NK-92 treated with Interleukin-12 subunit alpha and Interleukin-12 subunit beta, amount 100 ng/mL, for 24 hours (cell line): ENCODE data around the gene PLEKHA7.
"Not testable (repeated sequence)": the region's sequence is repeated elsewhere in the genome, so short reads cannot be mapped to it uniquely, and the experiment has no call there.

ENCODE experiments used
- DNase-seq: peaks from one replicate; lab custom pipeline; 2025; lab: John Stamatoyannopoulos, UW

Gene PLEKHA7

DNA sequence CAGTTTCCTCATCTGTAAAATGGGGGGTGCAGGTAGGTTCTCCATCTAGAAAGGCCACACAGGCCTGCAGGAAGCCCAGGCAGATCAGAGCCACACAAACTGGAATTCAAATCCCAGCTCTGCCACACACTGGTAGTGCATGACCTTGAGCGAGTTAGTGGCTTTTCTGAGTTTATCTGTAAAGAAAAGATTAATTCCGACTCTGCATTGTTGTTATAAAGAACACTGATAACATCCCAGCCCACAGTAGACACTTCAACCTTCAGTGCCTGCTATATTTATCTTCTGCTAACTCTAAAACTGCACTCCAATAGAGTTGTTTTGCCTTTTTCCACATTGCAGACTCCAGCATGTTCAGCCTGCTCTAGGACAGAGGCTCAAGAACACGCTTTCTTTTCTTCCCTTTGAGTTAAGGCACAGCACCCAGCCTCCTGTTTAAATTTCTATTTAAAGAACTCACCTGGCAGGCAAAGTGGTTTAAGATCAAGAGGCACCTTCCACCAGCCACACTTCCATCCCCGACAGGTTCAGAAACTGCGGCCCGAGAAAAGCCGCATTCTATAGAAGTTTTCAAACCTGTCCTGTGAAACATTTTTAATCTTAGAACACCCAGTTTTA, 133.9 kb downstream of the PLEKHA7 start:
- no peak for DNase-seq

GRCh38 chr11:16879690-16880089, 134.5 kb downstream of the PLEKHA7 start:
- DNase-seq = no peak

- no peak for DNase-seq
Measured at GRCh38 chr11:16876837-16877236, 137.4 kb downstream of the PLEKHA7 start.

GRCh38 chr11:16876053-16876752, 138.0 kb downstream of the PLEKHA7 start:
- no peak for DNase-seq

DNA sequence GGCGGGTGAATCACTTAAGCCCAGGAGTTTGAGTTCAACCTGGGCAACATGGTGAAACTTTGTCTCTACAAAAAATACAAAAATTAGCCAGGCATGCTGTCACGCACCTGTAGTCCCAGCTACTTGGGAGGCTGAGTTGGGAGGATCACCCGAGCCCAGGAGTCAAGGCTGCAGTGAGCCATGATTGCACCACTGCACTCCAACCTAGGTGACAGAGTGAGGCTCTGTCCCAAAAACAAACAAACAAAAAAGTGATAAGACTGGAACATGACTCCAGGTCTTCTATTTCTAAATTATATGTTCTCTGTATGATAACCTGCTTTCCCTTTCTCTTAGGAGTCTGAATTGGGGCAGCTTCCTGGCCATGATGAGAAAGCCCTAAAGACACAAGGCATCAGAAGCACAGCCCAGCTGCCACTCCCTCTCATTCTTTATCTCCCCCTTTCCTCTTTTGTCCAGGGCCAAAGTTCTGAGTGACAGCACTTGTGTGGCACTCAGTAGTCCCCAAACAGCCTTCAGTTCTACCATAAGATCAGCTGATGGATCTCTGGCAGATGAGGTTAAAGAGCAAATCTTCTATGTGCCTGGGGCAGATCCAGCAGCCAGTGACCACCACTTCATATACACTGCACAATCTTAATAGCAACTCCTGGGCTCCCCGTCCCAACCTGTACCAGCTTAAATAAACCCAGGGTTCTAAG, 139.8 kb downstream of the PLEKHA7 start:
- no peak for DNase-seq

DNA sequence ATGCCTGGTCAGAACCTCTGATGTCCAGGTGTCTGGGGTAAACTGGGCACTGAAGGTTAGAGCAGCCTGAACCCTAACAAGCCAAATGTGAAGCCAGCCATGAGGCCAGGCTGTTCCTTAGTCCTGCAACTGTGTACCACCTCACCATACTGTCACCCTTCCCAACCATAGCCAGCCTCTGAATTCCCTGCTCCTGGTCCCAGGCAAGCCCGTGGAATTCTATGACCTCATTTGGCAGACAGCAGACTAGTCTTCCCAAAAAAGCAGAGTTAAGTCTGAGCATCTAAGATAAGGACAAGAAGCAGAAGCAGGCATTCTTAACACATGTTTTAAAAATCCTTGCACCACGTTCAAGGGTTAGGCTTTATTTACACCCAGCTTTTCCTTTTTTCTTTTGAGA, 140.9 kb downstream of the PLEKHA7 start:
- no peak for DNase-seq

DNA sequence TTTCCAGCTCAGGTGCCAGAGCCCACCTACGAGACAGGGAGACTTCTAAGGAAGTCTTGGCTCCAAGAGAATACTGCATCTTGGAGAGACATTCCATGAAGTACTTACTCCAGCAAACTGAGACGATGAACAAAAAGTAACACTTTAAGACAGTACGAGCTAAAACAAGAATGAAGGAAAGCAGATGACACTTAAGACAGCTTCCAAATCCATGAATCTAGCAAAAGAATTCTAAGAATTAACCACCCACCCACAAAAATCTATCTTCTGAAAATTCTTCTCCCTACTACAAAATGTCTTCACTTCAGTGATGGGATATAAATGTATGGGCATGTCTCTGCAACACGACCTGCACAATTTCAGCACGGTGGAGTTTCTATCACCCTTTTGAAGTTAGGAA, 142.8 kb downstream of the PLEKHA7 start:
- no peak for DNase-seq

DNA sequence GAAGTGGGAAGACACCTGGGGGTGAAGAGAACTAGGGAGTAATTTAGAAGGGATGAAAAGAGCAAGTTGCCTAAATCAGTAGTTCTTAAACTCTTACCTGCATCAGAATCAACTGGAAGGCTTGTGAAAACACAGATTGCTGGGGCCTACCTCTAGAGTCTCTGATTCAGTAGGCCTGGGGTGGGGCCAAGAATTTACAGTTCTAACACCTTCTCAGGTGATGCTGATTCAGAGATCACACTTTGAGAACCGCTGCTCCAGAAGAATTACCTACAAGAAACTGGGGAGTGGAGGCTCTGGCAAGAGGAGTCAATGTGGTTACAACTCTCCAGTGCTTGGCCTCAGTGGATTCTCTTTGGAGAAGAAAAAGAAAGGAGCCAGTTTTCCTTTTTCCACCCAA, 147.1 kb downstream of the PLEKHA7 start:
- no peak for DNase-seq

DNA sequence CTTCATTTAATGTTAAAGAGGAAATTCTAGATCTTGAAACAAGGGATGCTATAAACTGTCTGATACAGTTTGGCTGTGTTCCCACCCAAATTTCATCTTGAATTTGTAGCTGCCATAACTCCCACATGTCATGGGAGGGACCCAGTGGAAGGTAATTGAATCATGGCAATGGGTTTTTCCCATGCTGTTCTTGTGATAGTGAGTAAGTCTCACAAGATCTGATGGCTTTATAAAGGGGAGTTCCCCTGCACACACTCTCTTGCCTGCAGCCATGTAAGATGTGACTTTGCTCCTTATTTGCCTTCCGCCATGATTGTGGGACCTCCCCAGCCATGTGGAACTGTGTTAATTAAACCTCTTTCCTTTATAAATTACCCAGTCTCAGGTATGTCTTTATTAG, 149.8 kb downstream of the PLEKHA7 start:
- not testable (repeated sequence) for DNase-seq

- no peak for DNase-seq
Measured at GRCh38 chr11:16863389-16863788, 150.8 kb downstream of the PLEKHA7 start.

DNA sequence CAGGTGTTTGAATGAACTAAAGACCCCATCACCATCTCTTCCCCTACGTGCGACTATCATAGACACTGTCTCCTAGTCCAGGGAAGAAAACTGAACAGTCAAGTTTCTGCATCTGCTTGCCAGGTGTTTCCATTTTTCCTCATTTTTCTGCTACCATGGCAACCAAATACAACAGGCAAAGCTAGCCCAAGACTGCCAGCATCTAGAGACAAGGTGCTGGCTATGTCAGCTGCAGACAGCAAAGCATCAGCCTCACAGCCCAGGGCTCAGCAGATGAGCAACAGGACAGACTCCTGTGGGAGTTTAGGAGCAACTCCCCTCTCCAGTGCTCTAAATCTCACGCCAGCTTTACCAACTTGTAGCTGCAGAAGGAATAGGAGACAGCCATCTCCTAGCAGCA, 151.5 kb downstream of the PLEKHA7 start:
- no peak for DNase-seq

DNA sequence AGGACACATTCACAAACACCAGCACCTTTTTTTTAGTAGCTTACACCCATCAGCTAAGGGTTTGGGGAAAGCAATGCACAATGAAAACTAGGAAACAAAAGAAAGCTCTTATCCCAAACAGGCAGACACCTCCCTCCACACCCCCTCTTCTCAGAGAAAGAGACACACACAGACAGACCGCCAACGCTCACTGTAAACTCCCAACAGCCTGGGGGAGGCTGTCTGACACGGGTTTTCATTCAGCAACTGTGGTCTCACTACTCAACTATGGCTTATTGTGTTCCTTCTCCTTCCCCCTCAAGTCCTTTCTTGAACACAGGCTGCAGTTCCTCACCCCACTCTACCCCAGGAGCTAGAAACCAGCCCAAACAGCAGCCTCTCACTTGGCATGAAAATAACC, 152.4 kb downstream of the PLEKHA7 start:
- DNase-seq = no peak

- no peak for DNase-seq
Measured at GRCh38 chr11:16860617-16861016, 153.6 kb downstream of the PLEKHA7 start.

DNA sequence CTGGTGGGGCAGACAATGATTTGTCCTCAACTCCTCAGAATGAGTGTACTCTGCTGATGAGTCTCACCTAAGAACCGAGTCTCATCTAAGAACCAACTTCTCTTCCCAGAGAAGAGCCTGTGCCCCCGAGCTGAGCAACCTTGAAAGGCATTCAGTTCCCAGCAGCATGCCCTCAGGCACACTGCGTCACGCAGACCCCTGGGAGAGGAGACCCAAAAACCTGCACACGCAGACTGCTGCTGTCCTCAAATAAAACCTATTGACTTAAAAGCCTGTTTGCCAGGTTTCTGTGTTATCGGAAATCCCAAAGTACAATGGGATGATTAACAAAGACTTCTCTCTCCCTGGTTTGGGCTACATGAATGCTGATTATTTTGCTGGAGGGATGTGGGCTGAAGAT, 154.6 kb downstream of the PLEKHA7 start:
- no peak for DNase-seq

DNA sequence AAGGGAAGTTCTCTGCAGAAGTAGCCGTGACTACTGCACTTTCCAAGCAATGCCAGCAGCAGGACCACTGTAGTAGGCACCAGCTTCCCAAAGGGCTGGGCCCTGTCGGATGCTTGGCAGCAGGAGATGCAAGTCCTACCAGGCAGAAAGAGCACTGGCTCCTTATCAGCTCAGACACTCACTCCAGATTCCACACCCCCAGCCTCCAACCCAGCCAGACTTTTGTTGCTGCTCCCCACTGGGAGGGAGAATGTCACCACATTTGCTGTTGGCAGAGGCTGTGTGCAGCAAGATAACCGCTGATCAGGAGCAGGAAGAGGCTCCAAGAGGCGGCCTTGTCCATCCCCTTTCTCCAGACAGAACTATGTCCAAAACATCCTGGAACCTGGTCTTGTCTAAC, 157.0 kb downstream of the PLEKHA7 start:
- no peak for DNase-seq

- no peak for DNase-seq
Measured at GRCh38 chr11:16856022-16856471, 158.2 kb downstream of the PLEKHA7 start.

DNA sequence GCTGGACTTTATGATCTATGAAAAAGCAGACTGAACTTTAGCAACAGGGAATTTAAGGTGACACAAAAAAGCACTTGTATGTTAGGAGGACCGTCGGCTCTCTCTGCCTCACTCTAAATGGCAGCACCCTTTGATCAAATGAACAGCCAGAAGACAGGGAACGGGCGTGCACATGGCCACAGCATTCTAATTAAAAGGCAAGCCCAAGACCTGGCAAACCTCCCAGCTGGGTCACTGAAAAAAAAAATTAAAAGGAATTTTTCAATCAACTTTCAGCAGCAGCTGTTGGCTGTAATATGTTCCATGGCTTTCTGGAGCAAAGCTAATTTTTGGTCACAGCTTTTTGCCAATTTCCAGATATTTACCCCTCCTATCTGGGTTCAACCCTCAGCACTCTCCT, 159.2 kb downstream of the PLEKHA7 start:
- DNase-seq = no peak

DNA sequence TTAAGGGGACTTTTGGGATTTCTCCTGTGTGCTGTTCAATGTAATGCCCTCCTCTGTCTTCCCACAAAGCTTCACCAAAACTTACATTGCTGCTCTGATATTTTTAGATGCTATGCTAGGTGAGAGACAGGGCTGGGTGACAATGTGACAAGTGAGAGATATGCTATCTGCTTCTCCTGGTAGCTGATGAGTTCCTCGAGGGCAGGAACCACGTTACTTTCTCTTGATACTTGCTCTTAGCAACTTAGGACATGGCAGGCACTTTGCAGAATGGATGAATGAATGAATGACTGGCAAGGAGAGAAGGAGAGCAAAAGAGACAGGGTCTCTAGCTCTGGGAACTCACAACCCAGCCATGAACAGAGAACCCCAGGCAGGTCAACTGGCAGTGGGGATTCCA, 160.4 kb downstream of the PLEKHA7 start:
- DNase-seq = no peak

DNA sequence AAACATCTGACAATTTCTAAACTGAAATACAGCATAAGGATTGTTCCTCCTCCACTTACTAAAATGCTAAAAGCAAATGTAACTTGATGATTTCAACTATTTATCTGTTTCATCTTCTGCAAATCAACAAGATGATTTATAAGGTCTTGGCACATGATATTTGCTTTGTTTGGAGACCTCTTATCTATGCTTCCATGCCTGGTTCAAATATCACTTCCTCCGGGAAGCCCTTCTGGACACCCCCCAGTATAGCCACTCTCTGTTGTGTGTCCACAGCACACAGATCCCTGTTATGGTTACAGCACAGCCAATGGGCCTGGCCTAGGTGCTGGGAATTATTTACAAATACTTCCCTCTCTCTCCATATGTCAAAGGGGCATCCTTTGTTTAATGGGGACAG, 160.9 kb downstream of the PLEKHA7 start:
- DNase-seq = no peak

- no peak for DNase-seq
Measured at GRCh38 chr11:16846305-16846704, 167.9 kb downstream of the PLEKHA7 start.

GRCh38 chr11:16844268-16844771, 169.9 kb downstream of the PLEKHA7 start:
- no peak for DNase-seq

- DNase-seq = no peak
Measured at GRCh38 chr11:16843294-16843693, 170.9 kb downstream of the PLEKHA7 start.

DNA sequence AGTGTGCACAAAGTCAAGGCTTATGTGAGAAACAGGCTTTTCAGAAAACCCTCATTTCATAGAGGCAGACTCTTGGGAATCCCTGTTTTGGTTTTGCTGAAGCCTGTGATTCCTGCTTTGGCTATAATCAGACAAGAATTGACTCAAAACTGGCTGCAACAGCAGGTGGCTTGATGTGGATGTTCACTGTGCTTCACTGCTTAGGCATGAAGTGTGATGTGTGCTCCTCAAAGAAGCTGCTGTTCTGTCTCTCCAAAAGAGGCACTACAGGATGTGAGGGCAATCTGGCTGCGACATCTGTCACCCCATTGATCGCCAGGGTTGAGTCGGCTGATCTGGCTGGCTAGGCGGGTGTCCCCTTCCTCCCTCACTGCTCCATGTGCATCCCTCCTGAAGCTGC, 172.2 kb downstream of the PLEKHA7 start:
- no peak for DNase-seq
